Caco-2 (cell line): Measurements from ENCODE around the gene CEACAM21. TPM values are rescaled to one million over a fixed set of nuclear protein-coding genes. Genes with fewer than 3 reads are reported as not detected.

Source experiments
- BruUV-seq: library from RNA; stranded (reverse); fragments of 400-500 nt; replicated peaks from 2 replicates; lab custom pipeline; 2021; lab: Mats Ljungman, UMichigan
- CTCF ChIA-PET: fragments of 300-600 bp; sonication (Branson Sonifier 250); formaldehyde crosslinking; loops from one replicate; lab custom pipeline; 2022; ENCODE audit warnings: antibody characterized with exemption; lab: Charles Lee
- POLR2A ChIA-PET: fragments of 300-600 bp; sonication (Branson Sonifier 250); formaldehyde crosslinking; loops from one replicate; lab custom pipeline; 2022; ENCODE audit warnings: antibody characterized with exemption; lab: Charles Lee
- DNase-seq, 2 experiments: peaks; one replicate each; pipeline versions ENCODE4 v3.0.0 to v3.0.0-alpha.2; 2020 to 2022
- H3K27me3 ChIP-seq: replicated peaks from 2 replicates; pipeline ENCODE4 v1.6.0; 2011; ENCODE audit warnings: low read length; ENCODE audit not compliant: control insufficient read depth, insufficient read depth
- H3K36me3 ChIP-seq: 2 replicates; pipeline ENCODE4 v1.5.1; 2011; ENCODE audit warnings: low read length; ENCODE audit not compliant: control insufficient read depth, insufficient read depth
- H3K4me1 ChIP-seq: fragments of 250-450 bp; sonication (Bioruptor Pico); 2 replicates; pipeline ENCODE4 v1.5.1; 2020; ENCODE audit warnings: mild to moderate bottlenecking
- H3K4me3 ChIP-seq: 2 replicates; pipeline ENCODE4 v1.5.1; 2011; ENCODE audit warnings: low read depth, mild to moderate bottlenecking, control low read depth, low read length
- H3K9me3 ChIP-seq: fragments of 250-450 bp; sonication (Bioruptor Pico); 2 replicates; pipeline ENCODE4 v1.5.1; 2020; ENCODE audit warnings: mild to moderate bottlenecking, moderate library complexity
- H3K27ac Mint-ChIP-seq: one replicate; pipeline ENCODE4 v1.8.0; 2022; ENCODE audit warnings: mixed read lengths; ENCODE audit not compliant: unreplicated experiment
- H3K27me3 Mint-ChIP-seq: one replicate; pipeline ENCODE4 v1.8.0; 2022; ENCODE audit warnings: mixed read lengths; ENCODE audit not compliant: insufficient read depth, unreplicated experiment
- H3K36me3 Mint-ChIP-seq: one replicate; pipeline ENCODE4 v1.8.0; 2022; ENCODE audit warnings: mild to moderate bottlenecking, mixed read lengths; ENCODE audit not compliant: insufficient read depth, unreplicated experiment
- H3K4me1 Mint-ChIP-seq: one replicate; pipeline ENCODE4 v1.8.0; 2022; ENCODE audit warnings: low read depth, mixed read lengths; ENCODE audit not compliant: unreplicated experiment
- H3K4me3 Mint-ChIP-seq: one replicate; pipeline ENCODE4 v1.8.0; 2022; ENCODE audit warnings: mild to moderate bottlenecking, moderate library complexity, mixed read lengths; ENCODE audit not compliant: unreplicated experiment
- H3K9me3 Mint-ChIP-seq: one replicate; pipeline ENCODE4 v1.8.0; 2022; ENCODE audit warnings: mixed read lengths; ENCODE audit not compliant: unreplicated experiment
- CTCF ChIP-seq, 2 experiments: fragments of 200-600 bp in 1 of 2; IDR thresholded peaks; 1 replicate in 1 of 2; 2 replicates in 1 of 2; pipeline versions ENCODE4 v1.5.1 to v1.8.0; 2011 to 2022; ENCODE audit warnings: antibody characterized with exemption in 1 of 2, control low read depth in 1 of 2, inconsistent platforms in 1 of 2, low read depth in 1 of 2, low read length in 1 of 2, mild to moderate bottlenecking in 1 of 2, moderate library complexity in 1 of 2; ENCODE audit not compliant: insufficient read depth in 1 of 2, severe bottlenecking in 1 of 2, unreplicated experiment in 1 of 2
- intact Hi-C: fragments of 100-400 bp; cut with micrococcal nuclease; formaldehyde crosslinking; loops from one replicate; pipeline ENCODE4 v1.10.0; 2022; ENCODE audit not compliant: unreplicated experiment
- total RNA-seq: library from RNA; stranded (reverse); gene quantifications from 2 replicates; pipeline ENCODE4 v1.2.3, GENCODE V29; 2022

Gene CEACAM21
- total RNA-seq, 1 experiment from 2014 or later: not detected

GRCh38 chr19:41621226-41621625 lies 45.3 kb downstream of the CEACAM21 start:
- Mint-ChIP-seq H3K27ac (no peak overlapping the region), H3K4me3 (no peak overlapping the region), H3K4me1 (no peaks in the 10 kb centered on the region), H3K27me3 (peaks cover 22% of the 10 kb centered on the region), H3K36me3 (no peaks in the 10 kb centered on the region), H3K9me3 (no peaks in the 10 kb centered on the region)
- no peaks in the 10 kb centered on the region for H3K9me3 ChIP-seq
- no peaks in the 10 kb centered on the region for H3K4me1 ChIP-seq
- no peak for TF ChIP-seq CTCF (IDR thresholded peaks at IDR 0.05; ENCODE audit: insufficient read depth in 1 of 2, low read depth in 1 of 2, low read length in 1 of 2, severe bottlenecking in 1 of 2, unreplicated experiment in 1 of 2)
- intact Hi-C loops: no loop called here
- POLR2A ChIA-PET: no interaction called here
- no peaks in the 10 kb centered on the region for H3K36me3 ChIP-seq
- no peak overlapping the region for H3K4me3 ChIP-seq
- DNase-seq: no peak
- no TSS peak for BruUV-seq
- CTCF ChIA-PET: interaction anchor here (0.6 kb wide), 1 partner anchor 86 kb away, joined by 3 read pairs; no protein-coding TSS in a partner anchor
- no peaks in the 10 kb centered on the region for H3K27me3 ChIP-seq

- BruUV-seq: no TSS peak
- peaks cover 23% of the 10 kb centered on the region for H3K27me3 Mint-ChIP-seq
These were observed 45.7 kb downstream of the CEACAM21 start for GRCh38 chr19:41621654-41622053.

GRCh38 chr19:41623360-41623759 lies 47.4 kb downstream of the CEACAM21 start:
- Mint-ChIP-seq H3K27ac (no peak overlapping the region), H3K9me3 (no peaks in the 10 kb centered on the region), H3K4me1 (no peaks in the 10 kb centered on the region), H3K36me3 (no peaks in the 10 kb centered on the region), H3K27me3 (peaks cover 32% of the 10 kb centered on the region), H3K4me3 (no peak overlapping the region)
- Histone ChIP-seq H3K36me3 (no peaks in the 10 kb centered on the region), H3K4me3 (no peak overlapping the region), H3K27me3 (no peaks in the 10 kb centered on the region; the same call in 1 of the 2 replicates), H3K9me3 (no peaks in the 10 kb centered on the region), H3K4me1 (no peaks in the 10 kb centered on the region)
- BruUV-seq: no TSS peak
- intact Hi-C loops: no loop called here
- POLR2A ChIA-PET: no interaction called here
- CTCF ChIA-PET: no interaction called here
- DNase-seq: no peak
- no peak for TF ChIP-seq CTCF (IDR thresholded peaks at IDR 0.05; ENCODE audit: insufficient read depth in 1 of 2, low read depth in 1 of 2, low read length in 1 of 2, severe bottlenecking in 1 of 2, unreplicated experiment in 1 of 2)

More at GRCh38 chr19:41621654-41622053, 45.7 kb downstream of the CEACAM21 start:
- Histone ChIP-seq H3K4me1 (no peaks in the 10 kb centered on the region), H3K36me3 (no peaks in the 10 kb centered on the region), H3K4me3 (no peak overlapping the region), H3K9me3 (no peaks in the 10 kb centered on the region), H3K27me3 (no peaks in the 10 kb centered on the region)
- no peak for TF ChIP-seq CTCF (IDR thresholded peaks at IDR 0.05; ENCODE audit: insufficient read depth in 1 of 2, low read depth in 1 of 2, low read length in 1 of 2, severe bottlenecking in 1 of 2, unreplicated experiment in 1 of 2)
- CTCF ChIA-PET: interaction anchor here (0.6 kb wide), 1 partner anchor 85 kb away, joined by 3 read pairs; no protein-coding TSS in a partner anchor
- Mint-ChIP-seq H3K4me1 (no peaks in the 10 kb centered on the region), H3K9me3 (no peaks in the 10 kb centered on the region), H3K27ac (no peak overlapping the region), H3K4me3 (no peak overlapping the region), H3K36me3 (no peaks in the 10 kb centered on the region)
- intact Hi-C loops: no loop called here
- POLR2A ChIA-PET: no interaction called here
- no peak for DNase-seq
